Activated effector memory CD4-positive, alpha-beta T cell treated with Interleukin-2 at 50 U/mL for 16 hours (primary cell): ENCODE data around the gene NR2F6.

Experiments
- DNase-seq: peaks from one replicate; pipeline ENCODE4 v3.0.0-alpha.2; 2020

Gene NR2F6

DNA sequence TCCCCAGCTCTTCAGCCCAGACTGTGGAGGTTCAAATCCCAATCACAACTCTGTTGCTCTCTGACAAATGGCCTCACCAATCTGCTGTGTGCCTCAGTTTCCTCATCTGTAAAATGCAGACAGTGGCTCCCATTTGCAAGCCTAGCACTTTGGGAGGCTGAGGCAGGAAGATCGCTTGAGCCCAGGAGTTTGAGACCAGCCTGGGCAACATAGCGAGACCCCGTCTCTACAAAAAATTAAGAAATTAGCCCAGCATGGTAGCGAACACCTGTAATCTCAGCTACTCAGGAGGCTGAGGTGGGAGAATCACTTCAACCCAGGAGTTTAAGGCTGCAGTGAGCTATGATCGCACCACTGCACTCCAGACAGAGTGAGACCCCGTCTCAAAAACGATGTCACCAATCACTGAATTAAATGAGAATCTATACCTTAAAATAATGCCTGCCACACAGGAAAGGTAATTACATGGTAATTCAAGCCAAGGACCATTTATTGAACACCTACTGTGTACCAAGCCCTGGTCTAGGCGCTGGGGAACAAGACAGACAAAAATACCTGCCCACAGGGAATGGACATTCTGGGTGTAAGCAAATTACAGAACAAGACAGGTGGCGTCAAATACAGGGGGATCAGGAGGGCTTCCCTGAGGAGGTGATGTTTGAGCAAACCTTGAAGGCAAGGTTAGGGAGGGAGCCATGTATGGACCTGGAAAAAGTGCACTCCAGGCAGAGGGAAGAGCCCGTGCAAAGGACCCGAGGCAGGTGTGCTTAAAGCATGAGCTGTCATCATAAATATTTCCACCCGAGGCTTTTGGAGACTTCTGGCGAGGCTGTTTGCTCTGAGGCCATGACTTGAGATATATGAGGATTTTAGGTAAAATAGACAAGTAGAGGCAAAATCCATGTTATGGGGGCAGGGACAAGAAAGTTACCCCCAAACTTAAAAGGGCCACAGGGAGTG, 7.7 kb downstream of the NR2F6 start:
- DNase-seq: no peak

DNA sequence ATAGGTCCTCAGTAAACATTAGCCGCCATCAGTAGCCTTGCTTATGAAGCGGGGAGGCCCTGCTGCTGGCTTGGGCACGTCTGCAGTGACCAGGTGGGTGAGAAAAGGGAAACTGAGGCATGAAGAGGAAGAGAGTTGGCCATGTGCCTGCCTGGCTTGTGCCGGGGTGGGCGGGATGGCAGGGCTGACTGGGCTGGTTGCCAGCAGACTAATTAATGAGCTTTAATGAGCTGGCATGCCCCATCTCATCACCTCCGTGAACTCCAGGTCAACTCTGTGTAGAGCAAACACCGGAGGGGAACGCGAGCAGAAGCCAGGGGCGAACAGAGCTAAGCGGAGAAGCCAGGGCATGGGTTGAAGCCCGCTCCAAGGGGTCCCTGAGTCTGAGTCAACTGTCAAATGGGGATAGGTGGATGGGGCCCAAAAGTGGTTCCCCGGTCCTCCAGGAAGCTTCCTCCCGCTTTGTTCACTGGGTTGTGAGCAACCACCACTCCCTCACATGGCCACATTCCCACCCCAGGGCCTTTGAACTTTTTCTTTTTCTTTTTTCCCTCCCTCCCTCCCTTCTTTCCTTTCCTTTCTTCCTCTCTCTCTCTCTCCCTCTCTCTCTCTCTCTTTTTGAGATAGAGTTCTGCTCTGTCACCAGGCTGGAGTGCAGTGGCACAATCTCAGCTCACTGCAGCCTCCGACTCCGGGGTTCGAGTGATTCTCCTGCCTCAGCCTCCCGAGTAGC, 8.7 kb downstream of the NR2F6 start:
- DNase-seq: no peak

DNA sequence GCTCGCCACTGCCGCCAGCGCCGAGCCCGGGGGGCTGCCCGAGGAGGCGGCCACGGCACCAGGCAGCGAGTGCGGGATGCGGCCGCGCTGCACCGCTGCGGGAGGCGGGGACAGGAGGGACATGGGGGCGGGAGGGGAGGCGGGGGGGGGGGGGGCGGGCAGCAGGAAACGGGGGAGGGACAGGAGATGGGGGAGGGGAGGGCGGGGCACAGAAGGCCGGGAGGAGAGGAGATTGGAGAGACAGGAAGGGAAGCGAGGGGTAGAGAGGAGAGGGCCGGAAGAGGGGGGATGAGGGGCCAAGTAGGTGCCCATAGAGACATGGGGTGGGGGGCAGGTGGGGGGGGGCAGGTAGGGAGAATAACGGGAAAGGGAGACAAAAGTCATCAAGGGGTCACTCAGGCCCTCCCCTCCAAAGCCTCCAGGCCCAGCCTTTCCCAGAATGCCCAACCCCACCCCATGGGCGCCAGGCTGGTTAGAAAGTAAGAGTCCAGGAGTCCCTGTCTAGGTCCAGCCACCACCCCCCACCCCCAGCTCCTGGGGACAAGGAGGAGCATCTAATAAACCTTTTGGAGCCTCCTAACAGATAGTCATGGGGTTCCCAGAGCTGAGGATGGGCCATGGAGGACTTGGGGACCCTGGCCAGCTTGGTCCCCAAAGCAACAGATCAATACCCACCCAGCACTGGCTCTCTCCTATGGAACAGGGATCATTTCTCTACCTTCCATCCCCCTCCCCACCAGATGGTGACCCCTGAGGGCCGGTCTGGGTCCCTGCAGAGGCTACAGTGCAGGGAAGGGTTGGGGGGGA, 9.5 kb downstream of the NR2F6 start:
- no peak for DNase-seq

DNA sequence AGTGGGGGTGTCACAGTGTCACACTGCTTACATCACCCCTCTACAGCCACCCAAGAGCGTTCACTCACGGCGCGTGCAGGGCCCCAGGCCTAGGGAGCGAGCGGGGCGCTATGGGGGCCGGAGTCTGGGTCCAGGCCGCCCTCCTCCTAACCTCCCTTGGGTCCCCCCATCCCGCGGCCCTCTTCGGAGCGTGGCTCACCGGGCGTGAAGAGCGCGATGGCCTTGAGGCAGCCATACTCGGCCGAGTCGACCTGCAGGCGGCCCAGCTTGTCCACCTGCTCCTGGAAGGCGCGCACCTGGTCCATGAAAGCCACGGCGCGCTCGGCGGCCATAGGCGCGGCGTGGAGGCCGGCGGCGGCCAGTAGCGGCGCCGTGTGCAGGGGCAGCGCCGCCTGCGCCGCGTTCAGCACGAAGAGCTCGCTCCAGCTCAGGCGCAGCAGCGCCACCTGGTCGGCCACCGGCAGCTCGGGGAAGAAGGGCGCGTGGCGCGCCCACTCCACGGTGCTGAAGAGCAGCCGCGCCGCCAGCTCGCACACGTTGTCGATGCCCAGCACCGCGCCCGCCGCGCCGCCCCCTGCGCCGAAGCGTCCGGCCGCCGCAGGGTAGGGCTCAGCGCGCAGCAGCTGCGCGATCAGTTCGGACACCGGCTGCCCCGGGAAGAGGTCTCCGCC, 10.3 kb downstream of the NR2F6 start:
- DNase-seq: peak; percentile 71

GRCh38 chr19:17234911-17235299, 10.8 kb downstream of the NR2F6 start:
- peak; percentile 52 for DNase-seq

- no peak for DNase-seq
These were observed 13.5 kb downstream of the NR2F6 start for GRCh38 chr19:17232258-17232657.

GRCh38 chr19:17229890-17230289, 15.8 kb downstream of the NR2F6 start:
- DNase-seq: no peak

- DNase-seq: no peak
These were observed 17.8 kb downstream of the NR2F6 start for GRCh38 chr19:17227798-17228367.

- DNase-seq: peak; percentile 93
These were observed 19.5 kb downstream of the NR2F6 start, which contains the start of gene OCEL1 for GRCh38 chr19:17226002-17226933. TSS of gene OCEL1 (plus strand) at chr19:17226226. CDS start at chr19:17226248, 22 bp downstream.

- DNase-seq: no peak
These were observed 20.7 kb downstream of the NR2F6 start for GRCh38 chr19:17225053-17225452.

DNA sequence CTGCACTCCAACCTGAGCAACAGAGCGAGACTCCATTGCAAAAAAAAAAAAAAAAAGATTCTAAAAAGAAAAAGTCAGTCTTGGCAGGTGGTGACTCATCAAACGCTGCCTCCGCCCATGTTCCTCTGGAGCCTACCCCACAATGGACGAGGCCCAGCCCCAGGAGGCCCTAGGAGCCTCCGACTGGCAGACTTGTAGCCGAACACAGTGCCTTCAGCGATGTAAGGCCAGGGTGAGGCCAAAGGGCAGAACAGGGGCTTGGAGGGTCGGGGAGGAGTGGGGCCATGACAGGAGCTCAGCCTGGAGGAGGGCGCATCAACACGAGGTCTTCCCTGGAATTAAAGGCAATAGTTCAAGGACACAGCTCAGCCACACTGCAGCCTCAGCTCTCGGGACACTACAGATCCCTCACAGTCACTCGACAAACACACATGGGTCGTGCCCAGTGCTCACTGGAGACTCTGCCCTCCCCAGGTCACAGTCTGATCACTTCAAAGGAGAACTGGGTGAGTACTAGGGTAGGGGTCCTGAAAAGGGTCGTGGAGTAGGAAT, 25.4 kb downstream of the NR2F6 start:
- no peak for DNase-seq

- no peak for DNase-seq
These were observed 26.4 kb downstream of the NR2F6 start for GRCh38 chr19:17219286-17219685.

- DNase-seq: no peak
These were observed 29.6 kb downstream of the NR2F6 start for GRCh38 chr19:17216058-17216670.

DNA sequence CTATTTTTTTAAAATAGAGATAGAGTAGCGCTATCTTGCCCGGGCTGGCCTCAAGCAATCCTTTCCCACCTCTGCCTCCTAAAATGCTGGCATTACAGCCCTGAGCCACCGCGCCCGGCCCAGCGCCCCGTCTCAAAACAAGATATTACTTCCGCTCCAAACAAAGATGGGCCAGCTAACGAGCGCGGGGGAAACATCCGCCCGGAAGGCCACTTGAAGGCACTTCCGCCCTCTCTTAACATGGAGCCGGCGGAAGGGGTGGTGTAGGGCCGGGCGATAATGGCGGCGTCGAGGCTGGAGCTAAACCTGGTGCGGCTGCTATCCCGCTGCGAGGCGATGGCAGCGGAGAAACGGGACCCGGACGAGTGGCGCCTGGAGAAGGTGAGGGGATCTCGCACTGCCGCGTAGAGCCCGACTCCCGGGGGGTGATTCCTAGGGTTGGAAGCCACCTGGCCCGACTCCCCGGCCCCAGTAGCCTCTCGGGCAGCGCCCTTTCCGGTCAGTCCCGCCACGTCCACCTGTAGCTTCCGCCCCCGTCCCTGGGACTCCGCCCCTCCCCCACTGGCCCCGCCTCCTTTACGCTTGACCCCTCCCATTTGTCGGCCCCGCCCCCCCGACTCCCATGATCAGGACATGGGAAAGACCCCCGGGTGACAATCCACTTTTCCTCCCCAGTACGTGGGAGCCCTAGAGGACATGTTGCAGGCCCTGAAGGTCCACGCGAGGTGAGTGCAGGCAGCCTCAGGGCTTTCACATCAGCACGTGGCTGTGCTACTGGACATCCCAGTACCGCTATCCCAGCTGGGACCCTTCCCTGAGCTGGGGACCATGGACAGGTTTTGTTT, 30.4 kb downstream of the NR2F6 start, which contains the start of gene USE1:
USE1 (plus strand) TSS at position 231 of the 845 bp plus-strand sequence; CDS start at position 280, 49 bp downstream.
- DNase-seq: peak; percentile 83

- DNase-seq: no peak
These were observed 31.1 kb downstream of the NR2F6 start for GRCh38 chr19:17214508-17215126.

GRCh38 chr19:17213334-17213733, 32.4 kb downstream of the NR2F6 start:
- no peak for DNase-seq

- no peak for DNase-seq
These were observed 33.9 kb downstream of the NR2F6 start for GRCh38 chr19:17211547-17212446.
